Measurements from ENCODE around the gene LGR6.
"Not testable (repeated sequence)": the region's sequence is repeated elsewhere in the genome, so short reads cannot be mapped to it uniquely, and the experiment has no call there.

LGR6 gene

GRCh38 chr1:202159534-202160371 is 33.8 kb upstream of the LGR6 start:
- no peak for DNase-seq

GRCh38 chr1:202160377-202160940 is 33.1 kb upstream of the LGR6 start, which contains the start of gene PTPN7:
TSS of gene PTPN7 (minus strand) at chr1:202160602. CDS start at chr1:202159402, 1,200 bp downstream.
- no peak for DNase-seq

GRCh38 chr1:202161151-202162046 is 32.2 kb upstream of the LGR6 start:
- DNase-seq = no peak

- no peak for DNase-seq
Measured at GRCh38 chr1:202162047-202162417, 31.6 kb upstream of the LGR6 start.

- no peak for DNase-seq
Measured at GRCh38 chr1:202162418-202163280, 30.9 kb upstream of the LGR6 start.

- DNase-seq = no peak
Measured at GRCh38 chr1:202163281-202164270, 30.0 kb upstream of the LGR6 start.

GRCh38 chr1:202164271-202165037 is 29.1 kb upstream of the LGR6 start:
- no peak for DNase-seq

- no peak for DNase-seq
Measured at GRCh38 chr1:202165267-202165941, 28.2 kb upstream of the LGR6 start.

DNA sequence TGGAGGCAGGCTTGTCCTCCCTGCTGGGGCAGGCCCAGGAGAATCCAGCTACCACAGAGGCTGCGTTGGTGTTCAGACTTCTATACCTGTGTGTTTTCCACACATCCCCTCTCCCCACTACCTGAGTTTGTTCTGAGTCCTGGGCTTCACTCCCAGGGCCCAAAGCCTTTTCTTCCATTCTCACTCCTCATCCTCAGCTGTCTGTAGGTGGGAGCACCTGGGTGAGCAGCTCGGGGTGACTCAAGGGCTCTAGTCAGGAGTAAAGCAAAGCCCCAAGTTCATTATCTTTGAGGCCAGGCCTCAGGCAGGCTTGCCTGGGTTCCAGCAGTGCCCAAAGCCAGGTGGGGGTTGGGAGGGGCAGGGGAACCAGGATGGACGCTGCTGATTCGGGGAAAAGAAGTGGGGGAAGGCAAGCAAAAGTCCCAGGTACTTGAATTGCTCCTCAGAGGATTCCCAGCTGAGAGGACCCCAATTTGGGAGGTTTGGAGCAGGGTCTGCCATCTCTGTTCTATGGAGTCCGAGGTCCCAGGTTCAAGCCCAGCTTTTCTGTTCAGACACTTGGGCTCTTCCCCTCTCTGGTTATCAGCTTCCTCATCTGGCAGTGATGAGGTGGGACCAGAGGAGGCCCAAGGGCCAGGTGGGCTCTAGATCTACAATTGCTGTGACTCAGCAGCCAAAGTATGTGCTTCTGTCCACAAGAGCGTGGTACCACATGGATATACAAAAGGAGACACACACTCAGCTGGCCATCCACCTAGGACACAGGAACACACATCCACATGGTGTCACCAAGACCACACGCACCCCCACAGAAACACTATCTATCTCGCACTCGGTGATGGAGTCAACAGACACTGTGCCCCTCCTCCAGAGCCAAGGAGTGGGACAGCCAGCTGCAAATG is 27.4 kb upstream of the LGR6 start:
- no peak for DNase-seq

GRCh38 chr1:202167054-202167453 is 26.5 kb upstream of the LGR6 start:
- DNase-seq = not testable (repeated sequence)

- DNase-seq = no peak
Measured at GRCh38 chr1:202167708-202168415, 25.7 kb upstream of the LGR6 start.

- DNase-seq = no peak
Measured at GRCh38 chr1:202168861-202169260, 24.7 kb upstream of the LGR6 start.

GRCh38 chr1:202170726-202171125 is 22.9 kb upstream of the LGR6 start:
- no peak for DNase-seq

GRCh38 chr1:202171292-202172014 is 22.1 kb upstream of the LGR6 start:
- DNase-seq = no peak

- no peak for DNase-seq
Measured at GRCh38 chr1:202172015-202172355, 21.6 kb upstream of the LGR6 start.

DNA sequence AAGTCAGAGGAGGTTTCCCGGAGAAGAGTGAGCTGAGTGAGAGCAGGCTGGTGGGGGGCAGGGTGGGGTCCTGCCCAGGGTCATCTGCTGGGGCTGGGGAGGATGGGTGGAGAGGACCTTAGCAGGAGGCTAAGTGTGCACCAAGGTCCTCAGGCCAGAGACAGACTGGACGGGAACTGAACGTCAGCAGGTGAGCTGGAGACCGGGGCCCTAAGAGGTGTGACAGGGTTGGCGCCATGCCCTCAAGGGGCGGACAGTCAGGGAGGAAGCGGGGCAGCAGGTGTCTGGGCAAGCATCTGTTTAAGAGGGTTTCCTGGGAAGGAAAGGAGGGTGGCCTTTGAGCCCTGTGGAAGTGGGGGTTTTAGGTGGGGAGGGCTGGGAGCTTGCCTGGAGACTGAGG is 19.6 kb upstream of the LGR6 start:
- DNase-seq = no peak
